Daoy (cell line): ENCODE data around the gene ENTPD2. TPM values are rescaled to one million over a fixed set of nuclear protein-coding genes. Genes with fewer than 3 reads are reported as not detected.
"Not testable (repeated sequence)": the region's sequence is repeated elsewhere in the genome, so short reads cannot be mapped to it uniquely, and the experiment has no call there.

ENCODE experiments used
- DNase-seq: peaks from one replicate; pipeline ENCODE4 v3.0.0-alpha.2; 2015; ENCODE audit warnings: low read depth
- total RNA-seq: library from RNA; depleted of rRNA; stranded (reverse); fragments of >200 nt; shearing (Covaris generic); gene quantifications from 2 replicates; pipeline ENCODE4 v1.2.3, GENCODE V29; 2014

ENTPD2 gene
- total RNA-seq, 1 experiment from 2014 or later, result not detected

DNA sequence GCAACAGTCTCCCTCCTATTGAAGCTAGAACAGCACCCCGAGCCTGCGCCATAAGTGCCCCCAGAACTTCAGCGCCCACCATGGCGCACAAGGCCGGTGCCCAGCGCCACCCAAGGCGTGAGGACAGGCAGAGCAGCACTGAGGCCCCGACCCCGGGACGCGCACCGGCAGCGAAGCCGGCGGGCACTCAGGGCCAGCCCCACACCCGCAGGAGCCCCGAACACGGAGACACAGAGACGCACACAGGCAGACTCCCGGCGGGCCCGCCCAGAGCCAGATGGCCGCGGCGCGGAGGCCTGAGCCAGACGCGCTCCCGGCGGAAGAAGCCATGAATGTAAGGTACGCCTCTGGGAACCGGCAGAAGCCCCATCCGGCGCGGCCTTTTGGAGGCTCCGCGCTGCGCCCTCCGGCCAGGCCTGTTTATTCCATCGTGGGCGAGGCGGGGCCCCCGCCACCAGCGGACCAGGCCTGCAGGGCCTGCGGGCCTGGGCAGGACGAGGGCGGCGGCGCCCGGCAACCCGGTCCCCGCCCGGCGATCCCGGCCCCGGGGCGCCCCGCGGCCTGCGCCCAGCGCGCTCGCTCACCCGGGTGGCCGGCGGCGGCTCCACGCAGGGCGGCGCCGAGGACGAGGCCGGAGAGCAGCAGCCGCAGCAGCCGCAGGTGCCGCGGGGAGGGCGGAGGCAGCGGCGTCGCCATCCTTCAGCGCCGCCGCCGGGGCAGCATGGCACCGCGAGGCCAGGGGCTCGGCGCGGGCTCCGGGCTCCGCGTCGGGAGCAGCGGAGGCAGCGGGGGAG lies 8.4 kb downstream of the ENTPD2 start:
- peak; percentile 70 for DNase-seq

DNA sequence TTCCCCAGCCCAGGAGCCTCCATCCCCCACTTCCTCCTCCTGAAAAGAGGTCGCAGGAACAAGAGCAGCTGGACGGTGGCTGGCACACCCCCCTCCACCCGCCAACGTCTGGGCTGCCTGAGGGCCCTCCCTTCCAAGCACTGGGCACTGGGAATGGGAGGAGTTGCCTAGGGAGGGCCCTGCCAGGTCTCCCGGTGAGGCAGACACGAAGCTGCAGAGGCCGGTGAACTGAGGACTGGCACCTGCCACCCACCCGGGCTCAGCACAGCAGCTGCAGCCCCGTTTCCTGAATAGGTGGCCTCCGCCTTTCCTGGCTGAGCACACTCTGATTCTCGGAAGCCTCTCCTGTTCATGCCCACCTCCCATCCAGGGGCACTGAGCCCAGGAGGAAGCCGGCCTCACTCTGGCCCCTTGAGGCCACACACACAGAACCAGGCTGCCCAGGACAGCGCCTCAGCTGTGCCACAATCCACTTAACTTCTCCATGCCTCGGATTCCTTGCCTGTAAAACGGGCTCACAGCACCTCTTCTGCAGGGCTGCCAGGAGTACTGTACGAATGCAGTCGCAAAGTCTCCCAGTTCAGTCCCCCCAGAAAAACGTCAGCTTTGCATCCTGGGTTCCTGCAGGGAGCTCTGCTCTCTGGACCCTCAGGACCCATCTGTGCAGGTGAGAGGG lies 9.2 kb downstream of the ENTPD2 start:
- peak; percentile 44 for DNase-seq

DNA sequence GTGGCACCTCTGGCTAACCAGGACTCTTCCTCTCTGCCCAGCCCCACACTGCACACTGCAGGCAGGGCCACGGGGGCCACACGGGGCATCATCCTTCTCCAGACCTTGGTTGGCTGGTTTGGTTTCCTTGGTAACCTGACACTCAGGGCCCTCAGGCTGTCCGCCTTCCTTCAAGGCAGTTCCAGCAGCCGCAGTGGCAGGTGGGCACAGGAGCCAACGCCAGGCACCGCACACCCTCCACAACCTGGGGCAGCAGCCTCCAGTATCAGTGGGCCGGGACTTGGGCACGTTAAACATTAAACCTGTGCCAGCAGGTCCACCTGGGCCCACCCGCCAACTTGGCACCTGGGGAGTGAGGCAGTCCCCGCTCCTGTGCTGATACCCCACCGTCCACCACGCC lies 9.8 kb downstream of the ENTPD2 start:
- no peak for DNase-seq

DNA sequence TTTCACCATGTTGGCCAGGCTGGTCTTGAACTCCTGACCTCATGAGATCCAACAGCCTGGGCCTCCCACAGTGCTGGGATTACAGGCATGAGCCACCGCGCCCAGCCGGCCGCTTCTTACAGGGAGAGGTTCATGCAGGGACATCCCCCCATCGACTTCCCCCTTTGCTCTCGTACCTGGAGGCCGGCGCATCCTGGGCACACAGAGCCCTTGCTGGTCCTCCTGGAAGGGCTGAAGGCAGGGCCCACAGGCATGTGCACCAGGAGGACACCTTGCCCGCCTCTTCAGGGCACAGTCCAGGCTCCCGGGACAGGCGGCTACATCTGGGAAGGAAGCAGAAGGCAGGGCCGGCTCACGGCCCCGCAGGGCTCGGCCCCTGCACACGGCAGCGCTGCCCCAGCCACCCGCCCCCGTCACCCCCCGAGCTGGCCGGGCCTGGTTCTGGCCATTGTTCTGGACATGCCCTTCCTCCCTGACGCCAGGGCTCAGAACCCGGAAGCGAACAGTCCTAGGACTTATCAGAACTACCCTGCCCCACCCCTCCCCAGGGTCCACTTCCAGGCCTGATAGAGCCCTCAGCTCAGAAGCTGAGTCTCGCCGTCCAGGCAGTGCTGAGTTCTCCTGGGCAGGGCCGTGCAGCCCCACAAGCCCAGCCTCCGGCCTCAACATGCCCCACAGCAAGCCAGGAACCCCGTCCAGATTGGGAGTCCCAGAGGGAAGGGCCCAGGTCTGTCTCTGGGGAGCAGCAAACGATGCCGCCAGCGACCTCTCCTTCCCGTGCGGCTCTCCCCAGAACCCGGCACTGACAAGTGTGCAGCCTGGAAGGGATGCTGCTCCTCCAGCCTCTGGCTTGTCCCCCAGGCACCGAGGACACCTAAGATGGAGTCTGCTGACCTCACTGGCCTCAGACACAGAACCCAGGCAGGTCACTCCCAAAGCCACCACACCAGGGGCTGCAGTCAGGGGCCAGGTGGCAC lies 10.8 kb downstream of the ENTPD2 start:
- no peak for DNase-seq

DNA sequence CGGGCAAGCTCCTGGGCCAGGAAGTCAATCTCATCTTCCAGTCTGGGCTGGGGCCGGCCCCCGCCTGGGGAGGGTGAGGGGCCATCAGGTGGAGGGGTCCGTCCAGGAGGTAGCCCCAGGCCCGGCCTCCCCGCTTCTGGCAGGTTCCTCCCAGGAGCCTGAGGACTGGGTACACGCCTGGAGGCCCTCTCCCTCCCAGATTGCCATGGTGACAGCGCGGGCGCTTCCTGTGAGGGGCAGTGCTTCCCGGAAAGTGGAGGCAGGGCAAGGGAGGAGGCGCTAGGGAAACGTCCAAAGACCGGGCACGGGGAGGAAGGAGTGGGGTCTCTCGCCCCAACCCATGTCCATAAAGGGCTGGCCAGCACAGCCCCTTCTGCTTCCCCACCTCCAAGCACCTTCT lies 12.7 kb downstream of the ENTPD2 start:
- no peak for DNase-seq

DNA sequence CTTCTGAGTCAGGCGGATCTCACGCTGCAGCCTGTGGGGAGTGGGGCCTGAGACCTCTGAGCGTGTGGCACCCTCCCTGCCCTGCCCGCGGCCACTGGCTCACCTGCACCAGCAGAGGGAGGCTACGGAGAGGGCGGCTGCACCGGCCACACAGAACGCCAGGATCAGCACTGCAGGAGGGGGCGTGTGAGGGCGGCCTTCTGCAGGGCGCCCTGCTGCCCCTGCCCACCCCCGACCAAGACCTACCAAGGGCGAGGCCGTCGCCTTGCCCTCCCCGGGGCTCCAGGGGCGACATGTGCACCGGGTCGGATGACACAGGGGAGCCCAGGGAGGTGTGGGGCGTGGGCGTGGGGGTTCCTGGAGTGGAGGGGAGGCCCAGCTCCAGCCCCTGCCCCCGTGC lies 13.3 kb downstream of the ENTPD2 start:
- no peak for DNase-seq

DNA sequence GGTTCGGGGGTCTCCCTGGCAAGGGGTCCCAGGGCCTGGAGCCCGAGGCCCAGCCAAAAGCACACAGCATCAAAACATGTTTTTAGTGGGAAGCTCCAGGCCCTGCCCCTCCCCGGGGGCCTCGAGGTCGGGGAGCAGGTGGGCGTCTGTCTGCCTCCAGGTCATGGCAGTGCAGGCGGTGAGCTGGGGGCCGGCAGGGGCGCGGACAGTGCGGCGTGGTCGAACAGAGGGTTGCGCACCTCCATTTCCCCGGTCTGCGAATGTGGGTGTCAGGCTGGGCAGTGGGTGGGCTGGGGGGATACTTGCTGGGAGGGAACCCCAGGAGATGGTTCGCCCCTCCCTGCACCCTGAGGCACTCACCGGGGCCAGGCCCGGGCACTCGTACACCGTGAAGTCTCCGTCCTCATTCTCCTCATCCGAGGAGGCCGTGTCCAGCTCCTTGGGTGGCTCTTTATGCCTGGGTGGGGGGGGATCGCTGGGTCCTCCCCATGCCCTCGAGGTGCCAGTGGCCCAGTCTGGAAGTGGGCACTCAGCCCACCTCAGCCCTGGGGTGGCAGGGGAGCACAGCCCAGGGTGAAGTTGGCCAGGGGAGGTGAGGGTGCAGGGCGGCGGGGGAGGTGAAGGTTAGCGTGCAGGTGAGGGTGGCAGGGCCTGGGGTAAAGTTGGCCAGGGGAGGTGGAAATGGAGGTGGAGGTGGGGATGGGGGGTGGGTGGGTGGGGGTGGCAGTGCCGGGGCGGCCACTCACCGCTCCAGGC lies 14.1 kb downstream of the ENTPD2 start:
- DNase-seq, result no peak

DNA sequence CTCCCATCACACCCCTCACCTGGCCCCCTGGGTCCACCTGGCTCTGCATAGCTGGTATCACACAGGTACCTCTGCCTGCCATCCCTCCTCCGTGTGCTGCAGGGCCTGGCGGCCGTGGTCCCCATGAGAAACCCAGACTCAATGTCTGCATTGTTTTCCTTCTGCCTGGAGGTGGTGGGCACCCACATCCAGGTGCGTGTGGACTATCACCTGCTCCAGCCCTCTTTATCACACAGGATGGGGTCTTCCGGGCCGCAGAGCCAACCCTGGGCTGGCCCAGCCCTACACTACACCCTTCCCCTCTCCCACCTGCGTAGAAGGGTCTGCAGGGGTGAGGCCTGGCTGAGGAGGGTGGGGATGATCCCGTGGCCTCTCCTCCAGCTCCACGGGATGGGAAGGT lies 14.9 kb downstream of the ENTPD2 start:
- no peak for DNase-seq

DNA sequence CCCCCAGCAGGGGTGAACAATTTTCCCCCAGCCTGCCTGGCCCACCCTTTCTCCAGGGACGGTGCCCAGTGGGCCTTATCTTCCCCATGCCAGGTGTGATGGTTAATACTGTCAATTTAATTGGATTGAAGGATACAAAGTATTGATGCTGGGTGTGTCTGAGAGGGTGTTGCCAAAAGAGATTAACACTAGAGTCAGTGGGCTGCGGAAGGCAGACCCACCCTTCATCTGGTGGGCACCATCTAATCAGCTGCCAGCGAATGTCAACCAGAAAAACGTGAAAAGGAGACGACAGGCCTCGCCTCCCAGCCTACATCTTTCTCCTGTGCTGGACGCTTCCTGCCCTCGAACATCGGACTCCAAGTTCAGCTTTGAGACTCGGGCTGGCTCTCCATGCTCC lies 16.4 kb downstream of the ENTPD2 start:
- no peak for DNase-seq

DNA sequence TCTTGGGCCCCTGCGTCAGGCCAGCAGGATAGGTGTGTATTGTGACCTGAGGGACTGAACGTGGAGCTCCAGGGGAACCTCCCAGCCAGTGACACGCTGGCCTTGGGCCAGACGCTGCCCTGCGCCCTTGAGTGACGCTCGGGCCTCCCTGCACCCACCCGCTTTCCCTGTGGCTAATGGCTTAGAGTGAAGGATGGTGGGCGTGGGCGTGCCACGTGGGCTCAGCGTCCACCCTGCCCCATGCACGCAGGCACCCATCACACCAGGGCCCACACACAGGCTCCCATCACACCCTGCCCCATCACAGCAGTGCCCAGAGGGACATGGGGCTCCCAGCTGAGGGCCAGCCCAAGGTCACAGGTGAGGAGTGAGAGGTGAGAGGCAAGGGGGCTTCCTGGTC lies 16.8 kb downstream of the ENTPD2 start:
- no peak for DNase-seq

DNA sequence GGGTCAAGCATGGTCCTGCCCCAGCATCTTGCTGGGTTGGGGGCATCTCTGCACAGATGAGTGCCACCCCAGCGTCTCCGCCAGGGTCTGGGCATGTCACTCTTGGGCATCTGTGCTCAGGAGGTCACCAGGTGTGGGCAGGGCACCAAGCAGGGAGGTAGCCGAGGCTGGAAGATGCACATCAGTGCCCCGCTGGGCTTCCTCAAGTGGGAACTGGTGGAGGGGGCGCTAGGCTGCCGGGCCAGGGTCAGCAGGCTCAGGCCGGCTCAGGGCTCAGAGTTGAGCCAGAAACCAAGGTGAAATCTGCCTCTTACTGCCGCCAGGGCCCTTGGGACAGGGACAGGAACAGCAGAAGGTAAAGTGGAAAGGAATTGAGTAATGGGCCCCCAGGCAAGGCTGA lies 17.9 kb downstream of the ENTPD2 start:
- no peak for DNase-seq

DNA sequence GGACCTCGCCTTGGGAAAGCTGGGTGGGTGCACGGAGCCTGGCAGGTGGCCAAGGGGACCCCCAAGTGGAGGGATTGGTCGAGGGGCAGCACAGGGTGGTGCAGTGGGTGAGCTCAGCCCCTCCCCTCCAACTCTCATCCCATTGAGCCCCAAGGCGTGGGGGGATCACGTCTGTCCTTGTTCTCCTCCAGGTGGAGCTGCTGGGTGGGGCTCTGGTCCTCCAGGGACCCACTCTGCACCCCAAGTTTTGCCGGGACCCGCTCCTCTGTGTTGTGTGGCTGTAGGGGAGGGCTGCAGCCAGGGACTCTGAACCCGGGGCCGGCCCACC lies 18.4 kb downstream of the ENTPD2 start:
- DNase-seq, result no peak

DNA sequence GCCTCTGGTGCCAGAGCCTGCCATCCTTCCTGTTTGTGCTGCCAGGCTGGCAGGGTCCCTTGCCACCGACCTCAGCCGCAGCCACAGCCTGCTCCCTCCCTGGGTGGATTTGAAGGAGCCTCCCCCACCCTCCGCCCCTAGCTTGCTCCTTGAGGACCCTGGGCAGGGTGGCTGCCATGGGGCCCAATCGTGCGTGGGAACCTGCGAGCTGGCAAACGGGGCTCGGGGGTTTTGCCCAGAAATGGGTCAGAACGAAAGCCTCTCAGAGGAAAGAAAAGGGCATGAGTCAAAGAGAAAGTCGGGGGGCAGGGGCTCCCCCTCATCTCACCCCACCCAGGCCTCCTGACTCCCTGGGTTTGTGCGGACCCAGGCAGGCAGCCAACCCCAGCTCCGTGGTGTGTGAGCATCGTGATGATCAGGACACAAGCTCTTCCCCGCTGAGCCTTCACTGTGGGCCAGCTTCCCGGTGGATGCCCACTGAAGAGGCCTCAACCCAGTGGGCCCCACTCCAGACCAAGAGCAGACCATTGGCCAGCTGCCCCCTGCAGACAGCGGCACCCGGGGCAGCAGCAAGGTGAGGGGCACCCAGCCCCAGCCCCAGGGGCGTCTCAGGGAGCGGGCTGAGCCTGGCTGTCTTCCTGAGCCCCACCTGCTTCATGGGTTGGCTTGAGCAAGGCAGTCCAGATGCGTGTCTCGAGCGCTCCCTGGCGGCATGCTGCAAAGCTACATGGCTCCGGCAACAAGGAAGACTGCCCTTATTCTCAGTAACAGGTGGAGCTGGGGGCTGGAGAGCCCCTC lies 19.0 kb downstream of the ENTPD2 start:
- peak; percentile 92 for DNase-seq

DNA sequence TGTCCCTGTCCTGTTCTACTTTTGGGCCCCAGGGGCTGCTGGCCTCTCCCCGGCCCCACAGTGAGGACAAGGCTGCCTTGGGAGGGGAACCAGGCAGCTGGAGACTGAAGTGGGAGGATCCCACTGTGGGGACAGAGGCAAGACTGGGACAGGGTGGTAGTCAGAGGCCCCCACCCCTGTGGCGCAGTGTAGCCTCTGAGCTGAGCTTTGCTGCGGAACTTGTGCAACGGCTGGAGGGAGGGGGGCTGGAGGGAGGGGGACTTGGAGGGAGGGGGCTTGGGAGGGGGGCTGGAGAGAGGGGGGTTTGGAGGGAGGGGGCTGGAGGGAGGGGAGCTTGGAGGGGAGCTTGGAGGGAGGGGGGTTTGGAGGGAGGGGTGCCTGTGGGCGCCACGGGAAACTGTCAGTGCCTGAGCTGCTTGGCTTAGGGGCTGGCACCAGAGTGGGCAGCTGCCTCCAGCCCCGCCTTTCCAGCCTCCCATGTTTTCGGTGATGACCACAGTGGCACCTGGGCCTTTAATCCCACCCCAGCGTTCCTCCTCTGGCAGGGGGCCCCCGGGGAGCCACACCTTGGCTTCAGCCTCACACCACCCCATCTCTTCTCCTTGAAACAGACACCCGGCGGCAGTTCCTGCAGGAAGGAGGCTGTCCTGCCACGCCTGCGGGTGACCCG lies 19.7 kb downstream of the ENTPD2 start:
- peak; percentile 45 for DNase-seq

DNA sequence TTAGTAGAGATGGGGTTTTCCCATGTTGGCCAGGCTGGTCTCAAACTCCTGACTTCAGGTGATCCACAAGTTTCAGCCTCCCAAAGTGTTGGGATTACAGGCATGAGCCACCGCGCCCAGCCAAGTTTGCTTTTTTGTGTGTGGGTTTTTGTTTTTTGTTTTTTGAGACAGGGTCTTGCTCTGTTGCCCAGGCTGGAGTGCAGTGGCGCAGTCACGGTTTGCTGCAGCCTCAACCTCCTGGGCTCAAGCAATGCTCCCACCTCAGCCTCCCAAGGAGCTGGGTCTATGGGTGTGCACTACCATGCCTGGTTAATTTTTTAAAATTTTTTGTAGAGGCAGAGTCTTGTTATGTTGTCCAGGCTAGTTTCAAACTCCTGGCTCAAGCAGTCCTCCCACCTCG lies 20.4 kb downstream of the ENTPD2 start:
- not testable (repeated sequence) for DNase-seq

DNA sequence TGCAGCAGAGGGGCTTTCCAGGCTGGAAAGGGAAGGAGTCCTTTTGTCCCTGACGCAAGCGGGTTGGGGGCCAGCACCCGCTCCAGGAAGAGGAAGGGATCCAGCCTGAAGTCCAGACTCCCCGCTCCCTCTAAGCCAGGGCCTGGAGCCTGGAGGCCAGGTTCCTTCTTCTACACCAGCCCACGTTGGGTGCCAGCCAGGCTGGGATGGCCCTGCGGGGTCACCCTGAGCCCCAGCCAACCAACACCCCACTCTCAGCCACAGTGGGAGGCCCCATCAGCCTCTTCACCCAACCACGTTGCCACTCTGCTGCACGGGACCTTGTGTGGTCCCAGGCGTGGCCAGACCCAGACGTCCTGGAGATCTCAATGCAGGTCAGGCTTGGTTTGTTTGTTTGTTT lies 21.0 kb downstream of the ENTPD2 start:
- no peak for DNase-seq

DNA sequence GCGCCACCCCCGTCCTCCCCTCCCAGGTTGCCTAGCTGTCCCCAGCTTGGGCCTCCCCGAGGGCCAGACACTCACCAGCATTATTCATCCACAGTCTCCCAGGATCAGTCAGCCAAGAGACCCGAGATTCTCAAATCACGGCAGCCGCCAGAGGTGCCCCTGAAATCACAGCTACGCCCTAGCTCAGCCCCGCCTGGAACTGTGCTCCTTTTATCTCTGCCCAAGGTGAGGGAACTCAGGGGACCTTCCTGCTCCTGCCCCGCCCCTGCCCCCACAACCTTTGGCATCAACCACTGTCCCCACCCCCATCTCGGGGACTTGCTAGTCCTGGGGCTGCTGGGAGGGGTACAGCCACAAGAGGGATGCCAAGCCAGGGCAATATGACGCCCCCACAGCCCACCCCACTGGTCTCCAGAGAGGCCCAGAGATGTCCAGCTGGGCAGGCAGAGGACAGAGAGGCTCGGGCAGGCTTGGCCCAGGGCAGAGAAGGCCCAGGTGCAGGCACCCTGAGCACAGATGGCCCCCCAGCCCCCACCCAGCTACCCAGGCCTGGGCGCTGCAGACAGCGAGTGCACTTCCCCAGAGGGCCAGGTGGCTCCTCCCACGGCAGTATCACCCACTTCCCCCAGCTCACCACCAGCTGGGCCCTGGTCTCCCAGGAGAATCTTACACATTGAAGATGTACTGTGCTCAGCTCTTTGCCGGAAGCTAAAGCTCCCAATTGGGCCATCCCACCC lies 21.8 kb downstream of the ENTPD2 start, which contains the start of gene FUT7:
Gene FUT7, minus strand, starts transcription at position 185 of the 737 bp plus-strand sequence. Its CDS starts 97 bp downstream, at position 88.
- no peak for DNase-seq

DNA sequence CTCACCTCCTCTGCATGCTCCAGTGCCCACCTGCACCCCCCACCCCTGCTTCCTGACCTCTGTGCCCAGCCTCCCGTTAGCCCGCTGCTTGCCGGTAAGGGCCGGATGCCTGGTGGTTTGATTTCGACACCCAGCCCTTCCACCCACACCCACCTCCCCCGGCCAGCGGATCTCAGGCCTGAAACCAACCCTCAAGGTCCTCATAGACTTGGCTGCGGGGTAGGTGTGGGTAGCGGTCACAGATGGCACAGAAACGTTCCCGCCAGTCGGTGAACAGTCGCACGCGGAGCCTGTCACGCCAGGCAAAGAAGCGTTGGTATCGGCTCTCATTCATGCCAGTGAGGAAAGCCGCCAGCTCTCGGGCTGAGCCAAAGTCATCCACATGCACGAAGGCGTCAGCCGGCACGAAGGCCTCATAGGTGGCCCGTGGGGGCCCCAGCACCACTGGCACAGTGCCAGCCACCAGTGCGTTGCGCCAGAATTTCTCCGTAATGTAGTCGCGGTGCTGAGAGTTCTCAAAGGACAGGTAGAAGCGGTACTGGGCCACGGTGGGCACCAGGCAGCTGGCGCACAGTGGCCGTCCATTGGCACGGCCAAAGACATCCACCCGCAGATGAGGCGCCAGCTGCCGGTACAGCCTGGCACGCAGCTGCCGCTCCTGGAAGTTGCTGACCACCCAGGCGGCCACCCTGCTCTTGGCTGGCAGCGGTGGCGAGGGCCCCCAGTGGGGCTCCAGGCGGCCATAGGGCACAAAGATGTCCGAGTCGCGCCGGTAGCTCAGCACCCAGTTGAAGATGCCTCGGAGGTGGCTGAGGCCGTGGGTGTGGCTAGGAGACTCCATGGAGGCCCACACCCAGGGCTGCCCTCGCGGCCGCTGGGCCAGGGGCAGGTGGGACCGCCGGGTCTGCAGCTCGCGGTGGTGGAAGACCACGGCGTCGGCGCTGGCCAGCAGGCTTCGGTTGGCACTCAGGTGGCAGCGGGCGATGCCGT lies 23.0 kb downstream of the ENTPD2 start:
- no peak for DNase-seq
